Activated CD4-positive, alpha-beta T cell treated with anti-CD3 and anti-CD28 coated beads for 24 hours (primary cell): ENCODE measurements around the gene PLN.

ENCODE experiments used
- DNase-seq, 2 donors: peaks; one replicate each; pipeline ENCODE4 v3.0.0-alpha.2; 2020; ENCODE audit warnings: low read depth in 2 of 2

The PLN gene

GRCh38 chr6:118537574-118537973 is 10.5 kb upstream of the PLN start:
- no peak for DNase-seq

GRCh38 chr6:118542184-118542952 is 5.7 kb upstream of the PLN start:
- DNase-seq, result no peak

GRCh38 chr6:118544105-118544504 is 4.0 kb upstream of the PLN start:
- DNase-seq, result no peak

GRCh38 chr6:118546164-118546879 is 1.8 kb upstream of the PLN start:
- no peak for DNase-seq

- no peak for DNase-seq
Observed at GRCh38 chr6:118546880-118547218, 1.2 kb upstream of the PLN start.

GRCh38 chr6:118548613-118549012 is 517 bp downstream of the PLN start:
- no peak for DNase-seq

- DNase-seq, result no peak
Observed at GRCh38 chr6:118551063-118552053, 3.3 kb downstream of the PLN start.

GRCh38 chr6:118553132-118553531 is 5.0 kb downstream of the PLN start:
- DNase-seq, result no peak

- DNase-seq, result no peak
Observed at GRCh38 chr6:118554698-118555097, 6.6 kb downstream of the PLN start.

GRCh38 chr6:118558464-118559217 is 10.5 kb downstream of the PLN start:
- DNase-seq, result no peak

- DNase-seq, result no peak
Observed at GRCh38 chr6:118559659-118560058, 11.6 kb downstream of the PLN start.

GRCh38 chr6:118562248-118562647 is 14.2 kb downstream of the PLN start:
- DNase-seq, result no peak

GRCh38 chr6:118562959-118563358 is 14.9 kb downstream of the PLN start:
- no peak for DNase-seq

GRCh38 chr6:118565311-118565960 is 17.3 kb downstream of the PLN start:
- no peak for DNase-seq

- DNase-seq, result no peak
Observed at GRCh38 chr6:118567974-118568373, 19.9 kb downstream of the PLN start.

GRCh38 chr6:118569498-118569897 is 21.4 kb downstream of the PLN start:
- DNase-seq, result no peak

GRCh38 chr6:118571121-118571520 is 23.0 kb downstream of the PLN start:
- DNase-seq, result no peak

GRCh38 chr6:118574051-118574865 is 26.2 kb downstream of the PLN start:
- DNase-seq, result no peak

- DNase-seq, result no peak
Observed at GRCh38 chr6:118577972-118578371, 29.9 kb downstream of the PLN start.

GRCh38 chr6:118578617-118579016 is 30.5 kb downstream of the PLN start:
- DNase-seq, result no peak
